Psoas muscle (tissue), 8 donors: Measurements from ENCODE around the gene EEFSEC. TPM values are rescaled to one million over a fixed set of nuclear protein-coding genes. Genes with fewer than 3 reads are reported as not detected.

Experiments used
- ATAC-seq, 4 donors: fragments of 200-7000 bp; cut with Tn5 transposase; one replicate each; pipeline ENCODE4 v1.9.1; 2020; ENCODE audit warnings: moderate library complexity in 3 of 4, mild to moderate bottlenecking in 2 of 4
- DNase-seq, 2 donors: peaks; one replicate each; pipeline ENCODE4 v3.0.0-alpha.2; 2020
- H3K27ac ChIP-seq: fragments of 200-600 bp; one replicate; pipeline ENCODE4 v1.8.0; 2022
- H3K27me3 ChIP-seq, 3 donors: fragments of 200-600 bp in 1 of 3; one replicate each; pipeline versions ENCODE4 v1.6.1 to v1.8.0; 2013 to 2022; ENCODE audit warnings: low read length in 2 of 3, mild to moderate bottlenecking in 2 of 3, moderate library complexity in 1 of 3; ENCODE audit not compliant: insufficient read depth in 3 of 3
- H3K36me3 ChIP-seq, 2 donors: fragments of 200-600 bp in 1 of 2; one replicate each; pipeline versions ENCODE4 v1.6.1 to v1.8.0; 2013 to 2022; ENCODE audit warnings: low read depth in 1 of 2, mild to moderate bottlenecking in 1 of 2, moderate library complexity in 1 of 2; ENCODE audit not compliant: insufficient read depth in 1 of 2
- H3K4me1 ChIP-seq: fragments of 200-600 bp; one replicate; pipeline ENCODE4 v1.8.0; 2022
- H3K4me3 ChIP-seq: fragments of 200-600 bp; one replicate; pipeline ENCODE4 v1.8.0; 2022; ENCODE audit warnings: mild to moderate bottlenecking
- H3K9me3 ChIP-seq: fragments of 200-600 bp; one replicate; pipeline ENCODE4 v1.8.0; 2022
- CTCF ChIP-seq: fragments of 200-600 bp; IDR thresholded peaks from one replicate; pipeline ENCODE4 v1.8.0; 2022; ENCODE audit warnings: antibody characterized with exemption
- whole genome bisulfite sequencing, 3 donors: extraction: QIAGEN DNeasy Blood & Tissue Kit; methylation state at CpG; one replicate each; pipeline versions ENCODE4 v1.1.6 to v1.1.7; 2013; 5-methylcytosine and 5-hydroxymethylcytosine counted together
- intact Hi-C, 2 donors: fragments of 100-400 bp; cut with DNase I; formaldehyde crosslinking; loops; one replicate each; pipeline versions ENCODE4 v1.11.0 to v1.14.2; 2022
- polyA plus RNA-seq, 3 donors: library from polyadenylated mRNA; stranded (reverse); fragments of 200-250 nt; gene quantifications; one replicate each; pipeline ENCODE4 v1.2.3, GENCODE V29; 2013
- total RNA-seq, 4 donors: library from RNA; stranded (reverse); fragmentation: NEBNext Ultra II Directional in 2 of 4; extraction: Animal tissue kit (Norgen Biotek cat#: 25700) in 2 of 4; gene quantifications; one replicate each; pipeline versions ENCODE4 v1.2.1 to v1.2.4, GENCODE V29; 2021 to 2023
- donor health status: healthy with polysubstance abuse.
- donor health status: DM: no; HTN: no; CAD: no; lungs with moderate emphysema.
- donor health status: Bipolar disorder and iron deficiency.
- donor health status: healthy.
- donor health status: DM: yes; HTN: yes; CAD: no.
- donor health status: DM: no; HTN: no; CAD: no.
- donor health status: DM: no; HTN: no; CAD: no.
- donor health status: DM: yes; HTN: yes; CAD: no.

EEFSEC gene
- total and polyA plus RNA-seq, 7 donors: 10.7 to 18.9 (median 14.0) TPM

GRCh38 chr3:128358156-128358895, 205.0 kb downstream of the EEFSEC start:
- Histone ChIP-seq H3K9me3 (no peaks in the 10 kb centered on the region), H3K27me3 (no peaks in the 10 kb centered on the region), H3K36me3 (peaks cover 0 to 3% of the 10 kb centered on the region in 2 donors), H3K4me1 (peaks cover 18% of the 10 kb centered on the region), H3K27ac (no peak overlapping the region), H3K4me3 (no peak overlapping the region)
- no peak for ATAC-seq
- intact Hi-C loops: no loop called here
- WGBS, 3 donors: 83 to 97% (median 91%) methylated on average over 17 of the region's 17 CpGs
- peak in 1 of 2 donors; percentile 21 for DNase-seq
- TF ChIP-seq CTCF: no peak

- Histone ChIP-seq H3K27ac (no peak overlapping the region), H3K27me3 (no peaks in the 10 kb centered on the region), H3K9me3 (no peaks in the 10 kb centered on the region), H3K4me3 (no peak overlapping the region), H3K36me3 (peaks cover 0 to 3% of the 10 kb centered on the region in 2 donors), H3K4me1 (peaks cover 18% of the 10 kb centered on the region)
- DNase-seq: peak in 1 of 2 donors; percentile 1
- no peak for TF ChIP-seq CTCF
- intact Hi-C loops: no loop called here
- WGBS, 3 donors: 89 to 93% (median 91%) methylated on average over 6 of the region's 6 CpGs
- no peak for ATAC-seq
These were observed 205.9 kb downstream of the EEFSEC start for GRCh38 chr3:128359060-128359664.

GRCh38 chr3:128359846-128360642, 206.8 kb downstream of the EEFSEC start:
- TF ChIP-seq CTCF: no peak
- H3K27ac ChIP-seq: no peak overlapping the region
- 84 to 94% (median 89%) methylated on average over 7 to 8 of the region's 8 CpGs for WGBS, 3 donors
- no peaks in the 10 kb centered on the region for H3K9me3 ChIP-seq
- no peak overlapping the region for H3K4me3 ChIP-seq
- intact Hi-C loops: no loop called here
- peaks cover 15% of the 10 kb centered on the region for H3K4me1 ChIP-seq
- peak in 1 of 2 donors; percentile 35 for DNase-seq
- no peaks in the 10 kb centered on the region for H3K27me3 ChIP-seq
- peaks cover 0 to 3% of the 10 kb centered on the region in 2 donors for H3K36me3 ChIP-seq
- ATAC-seq: no peak

GRCh38 chr3:128360705-128361271, 207.5 kb downstream of the EEFSEC start:
- no peaks in the 10 kb centered on the region for H3K9me3 ChIP-seq
- TF ChIP-seq CTCF: no peak
- WGBS, 3 donors: 86 to 95% (median 89%) methylated on average over 6 of the region's 6 CpGs
- H3K27ac ChIP-seq: no peak overlapping the region
- intact Hi-C loops: no loop called here
- H3K27me3 ChIP-seq: no peaks in the 10 kb centered on the region
- peak in 1 of 2 donors; percentile 11 for DNase-seq
- peaks cover 17% of the 10 kb centered on the region for H3K4me1 ChIP-seq
- H3K4me3 ChIP-seq: no peak overlapping the region
- H3K36me3 ChIP-seq: peaks cover 0 to 3% of the 10 kb centered on the region in 2 donors
- ATAC-seq: no peak
